MCF 10A (cell line): ENCODE results near the gene GPX5. TPM values are rescaled to one million over a fixed set of nuclear protein-coding genes. Genes with fewer than 3 reads are reported as not detected.

ENCODE experiments used
- BruUV-seq: library from RNA; stranded (reverse); fragments of 400-500 nt; replicated peaks from 2 replicates; lab custom pipeline; 2021; lab: Mats Ljungman, UMichigan
- CTCF ChIA-PET: fragments of 300-600 bp; sonication (Branson Sonifier 250); formaldehyde crosslinking; extraction: SDS; loops from one replicate; lab custom pipeline; 2021; ENCODE audit warnings: antibody characterized with exemption, inconsistent platforms; lab: Yijun Ruan, JAX
- POLR2A ChIA-PET: fragments of 300-600, 350-650 bp; sonication (Branson Sonifier 250); formaldehyde crosslinking; extraction: SDS; loops from one replicate; lab custom pipeline; 2020; ENCODE audit warnings: antibody characterized with exemption, inconsistent platforms; lab: Yijun Ruan, JAX
- DNase-seq: peaks from one replicate; pipeline ENCODE4 v3.0.0-alpha.2; 2018; ENCODE audit not compliant: unreplicated experiment
- H3K27ac Mint-ChIP-seq: one replicate; pipeline ENCODE4 v1.8.0; 2022; ENCODE audit warnings: mild to moderate bottlenecking, low read depth, mixed read lengths; ENCODE audit not compliant: unreplicated experiment
- H3K27me3 Mint-ChIP-seq: one replicate; pipeline ENCODE4 v1.8.0; 2022; ENCODE audit warnings: mixed read lengths; ENCODE audit not compliant: insufficient read depth, unreplicated experiment
- H3K36me3 Mint-ChIP-seq: one replicate; pipeline ENCODE4 v1.8.0; 2022; ENCODE audit warnings: mild to moderate bottlenecking, moderate library complexity, mixed read lengths; ENCODE audit not compliant: insufficient read depth, unreplicated experiment
- H3K4me1 Mint-ChIP-seq: one replicate; pipeline ENCODE4 v1.8.0; 2022; ENCODE audit warnings: mixed read lengths; ENCODE audit not compliant: insufficient read depth, unreplicated experiment
- H3K4me3 Mint-ChIP-seq: one replicate; pipeline ENCODE4 v1.8.0; 2022; ENCODE audit warnings: mild to moderate bottlenecking, moderate library complexity, mixed read lengths; ENCODE audit not compliant: unreplicated experiment
- H3K9me3 Mint-ChIP-seq: one replicate; pipeline ENCODE4 v1.8.0; 2022; ENCODE audit warnings: mixed read lengths; ENCODE audit not compliant: unreplicated experiment
- intact Hi-C: fragments of 100-400 bp; cut with micrococcal nuclease; formaldehyde crosslinking; loops from 2 replicates; pipeline ENCODE4 v1.14.1; 2022
- total RNA-seq: library from RNA; stranded (reverse); gene quantifications from 2 replicates; pipeline ENCODE4 v1.2.3, GENCODE V29; 2022
- TF ChIP-seq, protein P1 (sequence below): fragments of 200-600 bp; IDR thresholded peaks from one replicate; pipeline ENCODE4 v1.8.0; 2022; ENCODE audit warnings: antibody characterized with exemption, mild to moderate bottlenecking; ENCODE audit not compliant: unreplicated experiment

Gene GPX5
- total RNA-seq, 1 experiment from 2014 or later, result not detected

DNA sequence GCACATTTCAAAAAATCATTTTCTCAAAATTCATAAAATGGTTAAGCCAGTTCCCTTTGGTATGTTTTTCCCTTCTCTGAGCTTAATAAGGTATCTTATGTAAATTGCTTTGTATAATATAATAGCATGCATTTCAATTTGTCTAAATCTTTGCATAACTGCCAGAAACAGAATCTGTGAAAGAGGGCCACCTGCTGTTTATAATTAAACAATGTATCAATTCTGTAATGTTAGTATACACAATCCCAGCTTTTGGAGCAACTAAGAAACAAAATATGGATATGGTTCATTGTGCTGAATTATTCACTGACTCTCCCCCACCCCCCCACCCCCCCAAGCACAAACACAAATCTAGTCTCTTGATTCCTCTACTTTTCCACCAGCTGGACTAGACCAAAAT lies 54.8 kb downstream of the GPX5 start:
- H3K27ac Mint-ChIP-seq, result no peak overlapping the region
- TF ChIP-seq, protein P1, sequence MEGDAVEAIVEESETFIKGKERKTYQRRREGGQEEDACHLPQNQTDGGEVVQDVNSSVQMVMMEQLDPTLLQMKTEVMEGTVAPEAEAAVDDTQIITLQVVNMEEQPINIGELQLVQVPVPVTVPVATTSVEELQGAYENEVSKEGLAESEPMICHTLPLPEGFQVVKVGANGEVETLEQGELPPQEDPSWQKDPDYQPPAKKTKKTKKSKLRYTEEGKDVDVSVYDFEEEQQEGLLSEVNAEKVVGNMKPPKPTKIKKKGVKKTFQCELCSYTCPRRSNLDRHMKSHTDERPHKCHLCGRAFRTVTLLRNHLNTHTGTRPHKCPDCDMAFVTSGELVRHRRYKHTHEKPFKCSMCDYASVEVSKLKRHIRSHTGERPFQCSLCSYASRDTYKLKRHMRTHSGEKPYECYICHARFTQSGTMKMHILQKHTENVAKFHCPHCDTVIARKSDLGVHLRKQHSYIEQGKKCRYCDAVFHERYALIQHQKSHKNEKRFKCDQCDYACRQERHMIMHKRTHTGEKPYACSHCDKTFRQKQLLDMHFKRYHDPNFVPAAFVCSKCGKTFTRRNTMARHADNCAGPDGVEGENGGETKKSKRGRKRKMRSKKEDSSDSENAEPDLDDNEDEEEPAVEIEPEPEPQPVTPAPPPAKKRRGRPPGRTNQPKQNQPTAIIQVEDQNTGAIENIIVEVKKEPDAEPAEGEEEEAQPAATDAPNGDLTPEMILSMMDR, result peak; percentile 31
- no peak overlapping the region for H3K4me3 Mint-ChIP-seq
- intact Hi-C loops, result loop anchor here (1.0 kb wide), 1 partner anchor 186 kb away; no protein-coding TSS in a partner anchor
- no peaks in the 10 kb centered on the region for H3K27me3 Mint-ChIP-seq
- peaks cover 21% of the 10 kb centered on the region for H3K36me3 Mint-ChIP-seq
- H3K9me3 Mint-ChIP-seq, result no peaks in the 10 kb centered on the region
- POLR2A ChIA-PET, result interaction anchor here (0.6 kb wide), 1 partner anchor 297 kb away, joined by 4 read pairs; no protein-coding TSS in a partner anchor
- DNase-seq, result peak; percentile 13
- no TSS peak for BruUV-seq
- peaks cover 7% of the 10 kb centered on the region for H3K4me1 Mint-ChIP-seq
- CTCF ChIA-PET, result interaction anchor here (0.5 to 2.6 kb wide), 13 partner anchors 17 to 1092 kb away, joined by 3 to 20 read pairs (median 3); no protein-coding TSS in a partner anchor

DNA sequence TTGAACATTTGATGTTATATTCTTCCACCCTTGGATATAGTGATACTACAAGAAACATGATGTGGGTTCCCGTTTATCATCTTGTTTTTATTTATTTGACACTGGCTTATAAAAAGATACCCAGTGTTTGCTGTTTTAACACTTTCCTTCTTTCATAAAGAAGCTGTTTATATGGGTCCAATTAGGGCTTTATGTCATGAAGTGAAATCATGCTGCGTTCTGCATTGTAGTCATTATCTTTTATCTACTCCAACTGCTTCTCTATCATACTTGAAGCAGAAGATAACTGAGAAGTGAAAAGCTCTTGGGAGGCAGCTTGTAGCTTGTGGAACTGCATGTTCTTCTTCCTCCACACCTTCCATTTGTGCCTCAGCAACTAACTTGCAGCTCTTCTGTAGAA lies 57.8 kb downstream of the GPX5 start:
- no peak for DNase-seq
- intact Hi-C loops, result no loop called here
- no TSS peak for BruUV-seq
- POLR2A ChIA-PET, result interaction anchor here (1.5 to 4.9 kb wide), 2 partner anchors 14 to 26 kb away, joined by 4 to 43 read pairs; no protein-coding TSS in a partner anchor
- H3K9me3 Mint-ChIP-seq, result no peaks in the 10 kb centered on the region
- H3K4me1 Mint-ChIP-seq, result peaks cover 24% of the 10 kb centered on the region
- peaks cover 8% of the 10 kb centered on the region for H3K36me3 Mint-ChIP-seq
- H3K27ac Mint-ChIP-seq, result no peak overlapping the region
- CTCF ChIA-PET, result interaction anchor here (1.1 to 3.7 kb wide), 3 partner anchors 75 to 102 kb away, joined by 3 to 12 read pairs (median 11); no protein-coding TSS in a partner anchor
- H3K4me3 Mint-ChIP-seq, result no peak overlapping the region
- no peaks in the 10 kb centered on the region for H3K27me3 Mint-ChIP-seq
- TF ChIP-seq, protein P1, result no peak

Other genes starting within 250 kb of the GPX5 start
- 2.5 and 2.9 TPM in 2 replicates for gene PGBD1, start 244.3 kb upstream of the GPX5 start, total RNA-seq
- 5.0 and 6.7 TPM in 2 replicates for gene ZSCAN31, start 189.7 kb upstream of the GPX5 start, total RNA-seq
- 2.7 and 3.7 TPM in 2 replicates for gene ZKSCAN3, start 175.9 kb upstream of the GPX5 start, total RNA-seq
- gene ZSCAN12, start 126.1 kb upstream of the GPX5 start, total RNA-seq, result 4.4 and 5.3 TPM in 2 replicates
- 3.0 and 4.7 TPM in 2 replicates for gene ZSCAN23, start 82.4 kb upstream of the GPX5 start, total RNA-seq
- gene GPX6, start 10.1 kb upstream of the GPX5 start, total RNA-seq, result not detected in 2 replicates